Measurements from ENCODE around the gene TCF4.

DNA sequence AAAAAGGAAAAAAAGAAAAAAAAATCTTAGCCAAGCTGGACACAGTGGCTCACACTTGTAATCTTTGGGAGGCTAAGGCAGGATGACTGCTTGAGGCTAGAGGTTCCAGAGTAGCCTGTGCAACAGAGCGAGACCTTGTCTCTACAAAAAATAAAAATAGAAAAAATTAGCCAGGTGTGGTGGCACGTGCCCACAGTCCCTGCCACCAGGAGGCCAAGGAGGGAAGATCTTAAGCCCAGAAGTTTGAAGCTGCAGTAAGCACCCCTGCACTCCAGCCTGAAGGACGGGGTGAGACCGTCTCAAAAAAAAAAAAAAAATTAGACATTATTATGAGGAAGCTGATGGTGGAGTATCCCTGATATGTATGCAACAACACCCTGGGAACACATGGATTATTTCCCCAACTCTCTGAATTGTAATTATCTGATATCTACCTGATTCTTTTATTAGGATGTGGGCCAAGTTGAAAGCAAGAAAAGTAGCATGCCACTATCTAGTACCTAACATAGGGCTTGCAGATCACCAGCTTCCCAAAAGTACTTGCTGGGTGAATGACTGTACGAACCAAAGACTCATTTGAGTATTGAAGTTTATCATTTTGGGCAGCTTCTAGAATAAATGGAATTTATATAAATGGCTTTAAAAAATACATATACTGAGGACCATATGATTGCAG is 140.9 kb downstream of the TCF4 start:
- TF ChIP-seq POLR2AphosphoS5 (IDR thresholded peaks at IDR 0.05) = no peak
- TF ChIP-seq, protein P1, sequence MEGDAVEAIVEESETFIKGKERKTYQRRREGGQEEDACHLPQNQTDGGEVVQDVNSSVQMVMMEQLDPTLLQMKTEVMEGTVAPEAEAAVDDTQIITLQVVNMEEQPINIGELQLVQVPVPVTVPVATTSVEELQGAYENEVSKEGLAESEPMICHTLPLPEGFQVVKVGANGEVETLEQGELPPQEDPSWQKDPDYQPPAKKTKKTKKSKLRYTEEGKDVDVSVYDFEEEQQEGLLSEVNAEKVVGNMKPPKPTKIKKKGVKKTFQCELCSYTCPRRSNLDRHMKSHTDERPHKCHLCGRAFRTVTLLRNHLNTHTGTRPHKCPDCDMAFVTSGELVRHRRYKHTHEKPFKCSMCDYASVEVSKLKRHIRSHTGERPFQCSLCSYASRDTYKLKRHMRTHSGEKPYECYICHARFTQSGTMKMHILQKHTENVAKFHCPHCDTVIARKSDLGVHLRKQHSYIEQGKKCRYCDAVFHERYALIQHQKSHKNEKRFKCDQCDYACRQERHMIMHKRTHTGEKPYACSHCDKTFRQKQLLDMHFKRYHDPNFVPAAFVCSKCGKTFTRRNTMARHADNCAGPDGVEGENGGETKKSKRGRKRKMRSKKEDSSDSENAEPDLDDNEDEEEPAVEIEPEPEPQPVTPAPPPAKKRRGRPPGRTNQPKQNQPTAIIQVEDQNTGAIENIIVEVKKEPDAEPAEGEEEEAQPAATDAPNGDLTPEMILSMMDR (IDR thresholded peaks at IDR 0.05) = no peak
- no peak for TF ChIP-seq EP300 (IDR thresholded peaks at IDR 0.05)
- no peak for TF ChIP-seq POLR2A (IDR thresholded peaks at IDR 0.05)

Measured in sigmoid colon (tissue), 4 donors.